ENCODE measurements around the gene TM7SF3.
"Not testable (repeated sequence)": the region's sequence is repeated elsewhere in the genome, so short reads cannot be mapped to it uniquely, and the experiment has no call there.

TM7SF3 gene

GRCh38 chr12:26976687-26977086, 37.5 kb downstream of the TM7SF3 start:
- no peak for DNase-seq

GRCh38 chr12:26971963-26972362, 42.2 kb downstream of the TM7SF3 start:
- peak; percentile 50 for DNase-seq

- DNase-seq = no peak
Measured at GRCh38 chr12:26970136-26970535, 44.0 kb downstream of the TM7SF3 start.

- DNase-seq = no peak
Measured at GRCh38 chr12:26966842-26967241, 47.3 kb downstream of the TM7SF3 start.

GRCh38 chr12:26963413-26963812, 50.8 kb downstream of the TM7SF3 start:
- DNase-seq = no peak

GRCh38 chr12:26961803-26962202, 52.4 kb downstream of the TM7SF3 start:
- no peak for DNase-seq

GRCh38 chr12:26961391-26961790, 52.8 kb downstream of the TM7SF3 start:
- not testable (repeated sequence) for DNase-seq

- DNase-seq = no peak
Measured at GRCh38 chr12:26954027-26954426, 60.2 kb downstream of the TM7SF3 start.

- DNase-seq = no peak
Measured at GRCh38 chr12:26953447-26953846, 60.7 kb downstream of the TM7SF3 start.

- no peak for DNase-seq
Measured at GRCh38 chr12:26948309-26948708, 65.9 kb downstream of the TM7SF3 start.

- DNase-seq = no peak
Measured at GRCh38 chr12:26941215-26941594, 73.0 kb downstream of the TM7SF3 start.

GRCh38 chr12:26940516-26941214, 73.5 kb downstream of the TM7SF3 start:
- no peak for DNase-seq

GRCh38 chr12:26939953-26940352, 74.2 kb downstream of the TM7SF3 start:
- DNase-seq = no peak

GRCh38 chr12:26939192-26939832, 74.9 kb downstream of the TM7SF3 start:
- DNase-seq = no peak

- no peak for DNase-seq
Measured at GRCh38 chr12:26938701-26939062, 75.5 kb downstream of the TM7SF3 start.

GRCh38 chr12:26937863-26938700, 76.1 kb downstream of the TM7SF3 start, which contains the start of the genes FGFR1OP2 and INTS13:
Gene FGFR1OP2 (plus strand): TSS chr12:26938470. CDS start chr12:26954159, 15,689 bp downstream.
Gene INTS13 (minus strand): TSS chr12:26937981. CDS start chr12:26936803, 1,178 bp downstream.
- peak; percentile 94 for DNase-seq

GRCh38 chr12:26937443-26937862, 76.7 kb downstream of the TM7SF3 start:
- DNase-seq = no peak

GRCh38 chr12:26936559-26937442, 77.4 kb downstream of the TM7SF3 start:
- DNase-seq = no peak

- DNase-seq = no peak
Measured at GRCh38 chr12:26935636-26936378, 78.4 kb downstream of the TM7SF3 start.

- no peak for DNase-seq
Measured at GRCh38 chr12:26929590-26929989, 84.6 kb downstream of the TM7SF3 start.

GRCh38 chr12:26928661-26929060, 85.5 kb downstream of the TM7SF3 start:
- DNase-seq = no peak
